ENCODE measurements around the gene TMOD3.

Gene TMOD3

GRCh38 chr15:51828621-51829375 is 655 bp upstream of the TMOD3 start:
- peak; percentile 92 for DNase-seq (ENCODE audit: low read depth)

- peak; percentile 41 for DNase-seq (ENCODE audit: low read depth)
Observed at GRCh38 chr15:51830276-51830806, 888 bp downstream of the TMOD3 start.

- no peak for DNase-seq (ENCODE audit: low read depth)
Observed at GRCh38 chr15:51833772-51834171, 4.3 kb downstream of the TMOD3 start.

- DNase-seq (ENCODE audit: low read depth), result no peak
Observed at GRCh38 chr15:51837792-51838251, 8.4 kb downstream of the TMOD3 start.

- DNase-seq (ENCODE audit: low read depth), result no peak
Observed at GRCh38 chr15:51838270-51838669, 8.8 kb downstream of the TMOD3 start.

GRCh38 chr15:51840692-51841091 is 11.2 kb downstream of the TMOD3 start:
- no peak for DNase-seq (ENCODE audit: low read depth)

GRCh38 chr15:51841406-51842040 is 12.1 kb downstream of the TMOD3 start:
- no peak for DNase-seq (ENCODE audit: low read depth)

GRCh38 chr15:51842265-51842664 is 12.8 kb downstream of the TMOD3 start:
- DNase-seq (ENCODE audit: low read depth), result no peak

- peak; percentile 56 for DNase-seq (ENCODE audit: low read depth)
Observed at GRCh38 chr15:51842852-51843737, 13.6 kb downstream of the TMOD3 start.

- DNase-seq (ENCODE audit: low read depth), result no peak
Observed at GRCh38 chr15:51844747-51845426, 15.4 kb downstream of the TMOD3 start.

GRCh38 chr15:51846066-51846462 is 16.6 kb downstream of the TMOD3 start:
- no peak for DNase-seq (ENCODE audit: low read depth)

- peak; percentile 79 for DNase-seq (ENCODE audit: low read depth)
Observed at GRCh38 chr15:51846463-51847230, 17.2 kb downstream of the TMOD3 start.

GRCh38 chr15:51848811-51849210 is 19.4 kb downstream of the TMOD3 start:
- no peak for DNase-seq (ENCODE audit: low read depth)

- no peak for DNase-seq (ENCODE audit: low read depth)
Observed at GRCh38 chr15:51849860-51850259, 20.4 kb downstream of the TMOD3 start.

GRCh38 chr15:51853998-51854397 is 24.5 kb downstream of the TMOD3 start:
- DNase-seq (ENCODE audit: low read depth), result no peak

GRCh38 chr15:51855612-51856011 is 26.2 kb downstream of the TMOD3 start:
- no peak for DNase-seq (ENCODE audit: low read depth)

- DNase-seq (ENCODE audit: low read depth), result no peak
Observed at GRCh38 chr15:51856714-51857380, 27.4 kb downstream of the TMOD3 start.

- no peak for DNase-seq (ENCODE audit: low read depth)
Observed at GRCh38 chr15:51861557-51862359, 32.3 kb downstream of the TMOD3 start.

- DNase-seq (ENCODE audit: low read depth), result no peak
Observed at GRCh38 chr15:51863131-51863530, 33.7 kb downstream of the TMOD3 start.
